Endodermal cell (in vitro differentiated cells): ENCODE results near the gene HBP1. TPM values are rescaled to one million over a fixed set of nuclear protein-coding genes. Genes with fewer than 3 reads are reported as not detected.

Experiments
- DNase-seq: peaks from one replicate; pipeline ENCODE4 v3.0.0-alpha.2; 2017
- H3K27ac ChIP-seq: 2 replicates; pipeline ENCODE4 v1.5.1; 2013; ENCODE audit warnings: mild to moderate bottlenecking, low read depth, low read length, moderate library complexity
- H3K27me3 ChIP-seq: 2 replicates; pipeline ENCODE4 v1.6.1; 2013; ENCODE audit warnings: mild to moderate bottlenecking, low read length, moderate library complexity; ENCODE audit not compliant: insufficient read depth, control insufficient read depth, poor library complexity, severe bottlenecking
- H3K36me3 ChIP-seq: 2 replicates; pipeline ENCODE4 v1.7.0; 2013; ENCODE audit warnings: mild to moderate bottlenecking, low read length, moderate library complexity; ENCODE audit not compliant: control insufficient read depth, insufficient read depth
- H3K4me1 ChIP-seq: one replicate; pipeline ENCODE4 v1.7.0; 2013; ENCODE audit warnings: low read length; ENCODE audit not compliant: control insufficient read depth, insufficient read depth
- H3K4me3 ChIP-seq: 2 replicates; pipeline ENCODE4 v1.5.1; 2013; ENCODE audit warnings: mild to moderate bottlenecking, low read length, moderate library complexity
- H3K9ac ChIP-seq: 2 replicates; pipeline ENCODE4 v1.6.1; 2013; ENCODE audit warnings: mild to moderate bottlenecking, low read length, moderate library complexity; ENCODE audit not compliant: poor library complexity, severe bottlenecking; ENCODE audit errors: extremely low read depth
- H3K9me3 ChIP-seq: 2 replicates; pipeline ENCODE4 v1.6.1; 2013; ENCODE audit warnings: mild to moderate bottlenecking, low read length, moderate library complexity; ENCODE audit not compliant: control insufficient read depth
- H3K27ac Mint-ChIP-seq: 2 replicates; pipeline ENCODE4 v1.8.0; 2020; ENCODE audit warnings: mixed read lengths
- H3K27me3 Mint-ChIP-seq: 2 replicates; pipeline ENCODE4 v1.8.0; 2021; ENCODE audit warnings: mild to moderate bottlenecking, mixed read lengths; ENCODE audit not compliant: insufficient read depth
- H3K36me3 Mint-ChIP-seq: 2 replicates; pipeline ENCODE4 v1.8.0; 2020; ENCODE audit warnings: low read depth, mixed read lengths
- H3K4me1 Mint-ChIP-seq: 2 replicates; pipeline ENCODE4 v1.8.0; 2020; ENCODE audit warnings: mixed read lengths
- H3K4me3 Mint-ChIP-seq: 2 replicates; pipeline ENCODE4 v1.8.0; 2020; ENCODE audit warnings: mild to moderate bottlenecking, moderate library complexity, mixed read lengths
- H3K9me3 Mint-ChIP-seq: 2 replicates; pipeline ENCODE4 v1.8.0; 2020; ENCODE audit warnings: mild to moderate bottlenecking, mixed read lengths
- CTCF ChIP-seq: fragments of 200-600 bp; sonication (generic); conservative IDR thresholded peaks from 2 replicates; pipeline ENCODE4 v1.5.0; 2021; ENCODE audit warnings: antibody characterized with exemption, mild to moderate bottlenecking
- WGBS, 2 experiments: methylation state at CpG; one replicate each; pipeline versions ENCODE4 v1.1.5 to v1.1.7; 2013; ENCODE audit warnings: missing lambda C conversion rate in 2 of 2, mixed read lengths in 1 of 2; ENCODE audit not compliant: insufficient coverage in 1 of 2, insufficient read length in 1 of 2; 5-methylcytosine and 5-hydroxymethylcytosine counted together
- total RNA-seq, 2 donors: library from RNA; stranded (reverse); fragmentation: NEBNext Ultra II Directional in 1 of 2; extraction: Animal tissue kit (Norgen Biotek cat#: 25700) in 1 of 2; gene quantifications; 2 replicates in 1 of 2; 3 replicates in 1 of 2; pipeline ENCODE4 v1.2.1, GENCODE V29; 2021

HBP1 gene
- total RNA-seq, 2 donors from 2014 or later, result 39.3 to 51.0 TPM

DNA sequence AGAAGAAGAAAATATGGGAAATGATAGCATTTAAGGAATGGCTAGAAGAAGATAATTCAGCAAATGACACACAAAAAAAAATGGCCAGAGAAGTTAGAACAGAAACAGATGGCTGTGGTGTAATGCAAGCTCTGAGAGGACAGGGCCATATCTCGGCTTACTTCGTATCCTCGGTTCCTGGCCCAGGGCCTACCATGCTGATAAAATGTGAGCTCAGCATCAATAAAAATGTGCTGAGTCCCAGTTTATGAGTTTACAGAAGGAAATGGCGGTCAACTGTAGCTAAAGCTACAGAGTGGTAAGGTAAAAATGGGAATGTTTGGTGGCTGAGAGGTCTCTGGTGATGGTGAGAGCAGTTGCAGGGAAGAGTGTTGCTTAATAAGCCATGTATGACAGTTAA, 40.8 kb downstream of the HBP1 start:
- peaks cover 2% of the 10 kb centered on the region for H3K9me3 ChIP-seq
- H3K36me3 ChIP-seq, result peaks cover 27% of the 10 kb centered on the region
- H3K9me3 Mint-ChIP-seq, result no peaks in the 10 kb centered on the region
- TF ChIP-seq CTCF, result no peak
- no peak overlapping the region for H3K4me3 ChIP-seq
- H3K27me3 ChIP-seq, result no peaks in the 10 kb centered on the region
- peaks cover 3% of the 10 kb centered on the region for H3K4me1 ChIP-seq
- WGBS, 2 experiments, result 83 to 86% methylated on average over 4 of the region's 4 CpGs
- no peaks in the 10 kb centered on the region for H3K27me3 Mint-ChIP-seq
- H3K9ac ChIP-seq, result no peak overlapping the region
- H3K4me1 Mint-ChIP-seq, result peaks cover 18% of the 10 kb centered on the region
- H3K36me3 Mint-ChIP-seq, result peaks cover 17% of the 10 kb centered on the region
- H3K27ac ChIP-seq, result no peak overlapping the region
- DNase-seq, result no peak
- H3K27ac Mint-ChIP-seq, result no peak overlapping the region
- H3K4me3 Mint-ChIP-seq, result no peak overlapping the region

DNA sequence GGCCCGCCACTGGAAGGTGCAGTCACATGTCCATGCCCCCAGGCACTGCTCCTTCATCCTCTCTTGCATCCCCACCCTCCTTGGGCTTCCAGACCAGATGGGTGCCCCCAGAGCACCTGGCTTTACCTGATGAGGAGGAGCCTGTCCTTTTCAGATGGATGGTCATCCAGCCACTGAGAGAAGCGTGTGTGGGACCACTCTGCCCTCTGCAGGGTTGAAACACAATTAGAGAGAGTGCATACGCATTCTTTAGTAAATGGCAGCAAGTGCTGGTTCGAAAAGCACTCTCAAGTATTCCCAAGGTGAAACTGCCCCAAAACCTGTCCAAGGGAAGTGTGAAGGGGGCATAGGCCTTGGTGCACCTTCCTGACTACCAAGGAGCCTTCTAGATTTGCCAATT, 41.6 kb downstream of the HBP1 start:
- H3K27me3 Mint-ChIP-seq, result no peaks in the 10 kb centered on the region
- H3K9me3 Mint-ChIP-seq, result no peaks in the 10 kb centered on the region
- TF ChIP-seq CTCF, result peak; percentile 47
- H3K9me3 ChIP-seq, result peaks cover 8% of the 10 kb centered on the region
- WGBS, 2 experiments, result 95 to 100% methylated on average over 3 to 4 of the region's 4 CpGs
- no peak overlapping the region for H3K27ac Mint-ChIP-seq
- no peak overlapping the region for H3K4me3 ChIP-seq
- H3K4me1 ChIP-seq, result peaks cover 3% of the 10 kb centered on the region
- H3K36me3 Mint-ChIP-seq, result peaks cover 18% of the 10 kb centered on the region
- no peak overlapping the region for H3K27ac ChIP-seq
- H3K36me3 ChIP-seq, result peaks cover 27% of the 10 kb centered on the region
- no peak for DNase-seq
- H3K4me3 Mint-ChIP-seq, result no peak overlapping the region
- no peaks in the 10 kb centered on the region for H3K27me3 ChIP-seq
- peaks cover 12% of the 10 kb centered on the region for H3K4me1 Mint-ChIP-seq
- H3K9ac ChIP-seq, result no peak overlapping the region

DNA sequence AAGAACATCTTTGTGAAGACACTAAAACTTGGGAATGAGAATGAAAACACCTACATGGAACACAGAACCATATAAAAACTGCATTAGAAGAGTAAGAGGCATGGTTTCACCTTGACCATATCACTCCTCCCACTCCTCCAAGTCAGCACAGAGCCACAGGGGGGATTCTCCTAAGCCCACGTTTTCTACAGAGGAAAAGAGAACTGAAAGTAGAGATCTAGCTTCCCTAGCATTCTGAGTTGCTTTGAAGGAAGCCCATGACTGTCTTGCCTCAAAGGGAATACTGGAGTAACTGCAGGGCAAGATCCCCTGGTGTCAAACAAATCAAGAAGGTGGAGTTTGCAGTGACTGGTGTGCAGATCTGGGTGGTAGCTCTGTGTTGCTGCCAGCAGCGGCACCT, 43.9 kb downstream of the HBP1 start:
- Histone ChIP-seq H3K9ac (no peak overlapping the region), H3K4me1 (no peaks in the 10 kb centered on the region), H3K27ac (no peak overlapping the region), H3K27me3 (no peaks in the 10 kb centered on the region), H3K36me3 (peaks cover 10% of the 10 kb centered on the region), H3K9me3 (peaks cover 8% of the 10 kb centered on the region), H3K4me3 (no peak overlapping the region)
- H3K27ac Mint-ChIP-seq, result no peak overlapping the region
- 63 to 69% methylated on average over 1 to 2 of the region's 2 CpGs for WGBS, 2 experiments
- peaks cover 15% of the 10 kb centered on the region for H3K36me3 Mint-ChIP-seq
- H3K4me1 Mint-ChIP-seq, result peaks cover 12% of the 10 kb centered on the region
- no peak overlapping the region for H3K4me3 Mint-ChIP-seq
- DNase-seq, result no peak
- no peak for TF ChIP-seq CTCF
- H3K9me3 Mint-ChIP-seq, result no peaks in the 10 kb centered on the region
- H3K27me3 Mint-ChIP-seq, result no peaks in the 10 kb centered on the region
